Upper lobe of left lung (tissue), 4 donors: ENCODE data around the gene RPS6KA6.

Source experiments
- POLR2A ChIP-seq, 4 donors: fragments of 450-650 bp; IDR thresholded peaks; one replicate each; pipeline ENCODE4 v1.5.1; 2016 to 2017; ENCODE audit warnings: antibody characterized with exemption in 4 of 4, mild to moderate bottlenecking in 2 of 4
- POLR2AphosphoS5 ChIP-seq, 2 donors: sonication (generic); formaldehyde crosslinking; IDR thresholded peaks; one replicate each; pipeline ENCODE4 v1.5.1; 2017; ENCODE audit warnings: antibody characterized with exemption in 2 of 2
- TF ChIP-seq, protein P1 (sequence below), 6 experiments: fragments of 450-650 bp in 4 of 6; fragments of 200-600 bp in 2 of 6; sonication (generic) in 2 of 6; IDR thresholded peaks; one replicate each; pipeline ENCODE4 v1.5.1; 2016 to 2019; ENCODE audit warnings: antibody characterized with exemption in 6 of 6

DNA sequence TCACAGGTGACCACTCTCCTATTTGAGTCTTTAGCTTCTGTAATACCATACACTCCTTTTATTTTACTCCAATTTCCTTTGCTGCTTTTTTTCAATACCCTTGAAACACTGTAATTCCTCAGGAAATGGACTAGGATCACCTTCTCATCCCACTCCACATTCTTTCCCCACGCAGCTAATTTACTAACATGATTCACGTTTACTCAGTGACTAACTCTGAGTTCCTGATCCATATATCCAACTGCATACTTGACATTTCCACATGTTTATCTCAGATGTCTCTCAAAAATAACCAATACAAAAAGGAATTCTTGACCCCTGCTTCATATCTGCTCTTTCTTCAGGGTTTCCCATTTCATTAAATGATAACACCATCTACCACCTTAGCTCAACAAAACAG, 19.9 kb downstream of the RPS6KA6 start:
- TF ChIP-seq, protein P1, sequence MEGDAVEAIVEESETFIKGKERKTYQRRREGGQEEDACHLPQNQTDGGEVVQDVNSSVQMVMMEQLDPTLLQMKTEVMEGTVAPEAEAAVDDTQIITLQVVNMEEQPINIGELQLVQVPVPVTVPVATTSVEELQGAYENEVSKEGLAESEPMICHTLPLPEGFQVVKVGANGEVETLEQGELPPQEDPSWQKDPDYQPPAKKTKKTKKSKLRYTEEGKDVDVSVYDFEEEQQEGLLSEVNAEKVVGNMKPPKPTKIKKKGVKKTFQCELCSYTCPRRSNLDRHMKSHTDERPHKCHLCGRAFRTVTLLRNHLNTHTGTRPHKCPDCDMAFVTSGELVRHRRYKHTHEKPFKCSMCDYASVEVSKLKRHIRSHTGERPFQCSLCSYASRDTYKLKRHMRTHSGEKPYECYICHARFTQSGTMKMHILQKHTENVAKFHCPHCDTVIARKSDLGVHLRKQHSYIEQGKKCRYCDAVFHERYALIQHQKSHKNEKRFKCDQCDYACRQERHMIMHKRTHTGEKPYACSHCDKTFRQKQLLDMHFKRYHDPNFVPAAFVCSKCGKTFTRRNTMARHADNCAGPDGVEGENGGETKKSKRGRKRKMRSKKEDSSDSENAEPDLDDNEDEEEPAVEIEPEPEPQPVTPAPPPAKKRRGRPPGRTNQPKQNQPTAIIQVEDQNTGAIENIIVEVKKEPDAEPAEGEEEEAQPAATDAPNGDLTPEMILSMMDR (IDR thresholded peaks at IDR 0.05), result no peak
- TF ChIP-seq POLR2A (IDR thresholded peaks at IDR 0.05), result no peak
- no peak for TF ChIP-seq POLR2AphosphoS5 (IDR thresholded peaks at IDR 0.05)
